Measurements from ENCODE around the gene HSPA12A.

DNA sequence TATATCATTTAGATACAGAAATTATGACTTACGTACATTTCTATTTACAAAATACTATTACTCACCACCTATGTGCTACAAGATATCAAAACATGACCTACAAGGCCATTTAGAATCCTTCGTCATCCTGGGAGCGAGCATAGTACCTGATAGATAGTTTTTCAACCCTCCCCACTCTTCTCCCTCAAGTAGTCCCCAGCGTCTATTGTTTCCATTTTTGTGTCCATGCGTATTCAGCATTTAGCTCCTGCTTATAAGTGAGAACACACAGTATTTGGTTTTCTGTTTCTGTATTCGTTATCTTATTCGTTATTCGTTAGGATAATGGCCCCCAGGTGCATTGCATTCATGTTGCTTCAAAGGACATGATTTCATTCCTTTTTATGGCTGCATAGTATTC, 93.5 kb downstream of the HSPA12A start:
- TF ChIP-seq, protein P1, sequence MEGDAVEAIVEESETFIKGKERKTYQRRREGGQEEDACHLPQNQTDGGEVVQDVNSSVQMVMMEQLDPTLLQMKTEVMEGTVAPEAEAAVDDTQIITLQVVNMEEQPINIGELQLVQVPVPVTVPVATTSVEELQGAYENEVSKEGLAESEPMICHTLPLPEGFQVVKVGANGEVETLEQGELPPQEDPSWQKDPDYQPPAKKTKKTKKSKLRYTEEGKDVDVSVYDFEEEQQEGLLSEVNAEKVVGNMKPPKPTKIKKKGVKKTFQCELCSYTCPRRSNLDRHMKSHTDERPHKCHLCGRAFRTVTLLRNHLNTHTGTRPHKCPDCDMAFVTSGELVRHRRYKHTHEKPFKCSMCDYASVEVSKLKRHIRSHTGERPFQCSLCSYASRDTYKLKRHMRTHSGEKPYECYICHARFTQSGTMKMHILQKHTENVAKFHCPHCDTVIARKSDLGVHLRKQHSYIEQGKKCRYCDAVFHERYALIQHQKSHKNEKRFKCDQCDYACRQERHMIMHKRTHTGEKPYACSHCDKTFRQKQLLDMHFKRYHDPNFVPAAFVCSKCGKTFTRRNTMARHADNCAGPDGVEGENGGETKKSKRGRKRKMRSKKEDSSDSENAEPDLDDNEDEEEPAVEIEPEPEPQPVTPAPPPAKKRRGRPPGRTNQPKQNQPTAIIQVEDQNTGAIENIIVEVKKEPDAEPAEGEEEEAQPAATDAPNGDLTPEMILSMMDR (IDR thresholded peaks at IDR 0.05; ENCODE audit: insufficient read depth, low read depth, low read length) = no peak
- no peak for TF ChIP-seq EZH2 (IDR thresholded peaks at IDR 0.05; ENCODE audit: insufficient read depth, low read length)
